IMR-90 (cell line): ENCODE results near the gene HIF1AN. TPM values are rescaled to one million over a fixed set of nuclear protein-coding genes. Genes with fewer than 3 reads are reported as not detected.

Source experiments
- ATAC-seq: fragments of 200-7000 bp; cut with Tn5 transposase; 2 replicates; pipeline ENCODE4 v1.9.1; 2020; ENCODE audit warnings: low read depth, mild to moderate bottlenecking, moderate library complexity
- BruUV-seq: library from RNA; stranded (reverse); fragments of 400-500 nt; replicated peaks from 2 replicates; lab custom pipeline; 2021; lab: Mats Ljungman, UMichigan
- CTCF ChIA-PET: fragments of 300-600 bp; formaldehyde crosslinking; extraction: SDS; loops from one replicate; lab custom pipeline; 2021; ENCODE audit warnings: antibody characterized with exemption; lab: Yijun Ruan, JAX
- POLR2A ChIA-PET: fragments of 300-600 bp; sonication (Branson Sonifier 250); formaldehyde crosslinking; loops from one replicate; lab custom pipeline; 2022; ENCODE audit warnings: antibody characterized with exemption; ENCODE audit not compliant: unreplicated experiment; lab: Charles Lee
- DNase-seq: peaks from one replicate; pipeline ENCODE4 v3.0.0; 2013
- H2AFZ ChIP-seq: replicated peaks from 2 replicates; pipeline ENCODE3; 2013; ENCODE audit warnings: low read length, mild to moderate bottlenecking; ENCODE audit not compliant: poor library complexity
- H2AK5ac ChIP-seq: 2 replicates; pipeline ENCODE4 v1.6.1; 2013; ENCODE audit warnings: low read depth, low read length, inconsistent platforms
- H2AK9ac ChIP-seq: replicated peaks from 2 replicates; pipeline ENCODE3; 2013; ENCODE audit warnings: mild to moderate bottlenecking, low read depth, low read length, moderate library complexity; ENCODE audit not compliant: poor library complexity
- H2BK120ac ChIP-seq: 2 replicates; pipeline ENCODE4 v1.6.1; 2013; ENCODE audit warnings: low read depth, low read length, inconsistent platforms
- H2BK15ac ChIP-seq: 3 replicates; pipeline ENCODE4 v1.6.1; 2013; ENCODE audit warnings: low read depth, low read length, inconsistent platforms
- H2BK20ac ChIP-seq: 2 replicates; pipeline ENCODE4 v1.6.1; 2013; ENCODE audit warnings: low read depth, mild to moderate bottlenecking, inconsistent platforms, low read length, moderate library complexity
- H2BK5ac ChIP-seq: 2 replicates; pipeline ENCODE4 v1.6.1; 2013; ENCODE audit warnings: mild to moderate bottlenecking, low read depth, low read length, inconsistent platforms; ENCODE audit not compliant: poor library complexity, severe bottlenecking
- H3K14ac ChIP-seq: replicated peaks from 2 replicates; pipeline ENCODE4 v1.6.1; 2013; ENCODE audit warnings: low read depth, low read length, inconsistent platforms
- H3K18ac ChIP-seq: 2 replicates; pipeline ENCODE4 v1.6.1; 2013; ENCODE audit warnings: low read depth, low read length, control low read depth
- H3K23ac ChIP-seq: 2 replicates; pipeline ENCODE4 v1.6.1; 2013; ENCODE audit warnings: low read depth, low read length, inconsistent platforms
- H3K27ac ChIP-seq: 2 replicates; pipeline ENCODE4 v1.5.1; 2013; ENCODE audit warnings: mild to moderate bottlenecking, control low read depth, low read length; ENCODE audit not compliant: insufficient read depth
- H3K27me3 ChIP-seq: 2 replicates; pipeline ENCODE4 v1.6.1; 2013; ENCODE audit warnings: low read length; ENCODE audit not compliant: control insufficient read depth, insufficient read depth
- H3K36me3 ChIP-seq: 2 replicates; pipeline ENCODE4 v1.6.1; 2013; ENCODE audit warnings: low read length, mixed read lengths; ENCODE audit not compliant: control insufficient read depth, insufficient read depth
- H3K4ac ChIP-seq: 2 replicates; pipeline ENCODE4 v1.6.1; 2013; ENCODE audit warnings: low read depth, low read length, inconsistent platforms
- H3K4me1 ChIP-seq: 2 replicates; pipeline ENCODE4 v1.6.1; 2013; ENCODE audit warnings: low read length, mixed read lengths; ENCODE audit not compliant: control insufficient read depth, insufficient read depth
- H3K4me2 ChIP-seq: 2 replicates; pipeline ENCODE4 v1.6.1; 2013; ENCODE audit warnings: low read depth, mild to moderate bottlenecking, control low read depth, low read length, moderate library complexity
- H3K4me3 ChIP-seq: 2 replicates; pipeline ENCODE4 v1.5.1; 2013; ENCODE audit warnings: low read depth, mild to moderate bottlenecking, control low read depth, low read length, moderate library complexity; ENCODE audit not compliant: insufficient read depth
- H3K56ac ChIP-seq: 2 replicates; pipeline ENCODE4 v1.6.1; 2013; ENCODE audit warnings: low read length, inconsistent platforms; ENCODE audit not compliant: insufficient read depth; ENCODE audit errors: extremely low read depth
- H3K79me1 ChIP-seq, 2 experiments: 2 replicates each; pipeline ENCODE4 v1.6.1; 2013; ENCODE audit warnings: low read length in 2 of 2, inconsistent platforms in 1 of 2, low read depth in 1 of 2
- H3K9ac ChIP-seq: 2 replicates; pipeline ENCODE4 v1.6.1; 2013; ENCODE audit warnings: low read depth, low read length, control low read depth
- H3K9me1 ChIP-seq: 2 replicates; pipeline ENCODE4 v1.6.1; 2013; ENCODE audit warnings: low read length, inconsistent platforms; ENCODE audit not compliant: insufficient read depth
- H3K9me3 ChIP-seq: 2 replicates; pipeline ENCODE4 v1.6.1; 2013; ENCODE audit warnings: low read length; ENCODE audit not compliant: control insufficient read depth, insufficient read depth
- H4K20me1 ChIP-seq: 2 replicates; pipeline ENCODE4 v1.6.1; 2013; ENCODE audit warnings: low read length, inconsistent platforms; ENCODE audit not compliant: insufficient read depth
- H4K5ac ChIP-seq: 2 replicates; pipeline ENCODE4 v1.6.1; 2013; ENCODE audit warnings: mild to moderate bottlenecking, low read depth, low read length, control low read depth
- H4K8ac ChIP-seq, 2 experiments: 2 replicates each; pipeline ENCODE4 v1.6.1; 2013; ENCODE audit warnings: low read depth in 2 of 2, low read length in 2 of 2, control low read depth in 1 of 2, inconsistent platforms in 1 of 2
- H4K91ac ChIP-seq: 2 replicates; pipeline ENCODE4 v1.6.1; 2013; ENCODE audit warnings: low read depth, low read length, inconsistent platforms; ENCODE audit not compliant: insufficient read depth
- CEBPB ChIP-seq: IDR thresholded peaks from 2 replicates; pipeline ENCODE4 v1.6.1; 2012; ENCODE audit warnings: low read depth, low read length, improper control_type of control experiment
- CHD1 ChIP-seq: IDR thresholded peaks from 2 replicates; pipeline ENCODE4 v1.6.1; 2012; ENCODE audit warnings: low read depth, low read length, improper control_type of control experiment
- MAFK ChIP-seq: IDR thresholded peaks from 2 replicates; pipeline ENCODE4 v1.6.1; 2012; ENCODE audit warnings: low read depth, low read length, improper control_type of control experiment
- MXI1 ChIP-seq: IDR thresholded peaks from 2 replicates; pipeline ENCODE4 v1.6.1; 2012; ENCODE audit warnings: low read depth, mild to moderate bottlenecking, low read length, moderate library complexity, borderline replicate concordance
- NFE2L2 ChIP-seq: fragments of 150-350 bp; IDR thresholded peaks from 2 replicates; pipeline ENCODE4 v1.6.1; 2016; ENCODE audit warnings: low read depth, mild to moderate bottlenecking, low read length
- RAD21 ChIP-seq: IDR thresholded peaks from 2 replicates; pipeline ENCODE4 v1.6.1; 2012; ENCODE audit warnings: low read length, improper control_type of control experiment
- WGBS, 2 experiments: methylation state at CpG; one replicate each; pipeline versions ENCODE4 v1.1.5 to v1.1.7; 2013; ENCODE audit warnings: missing lambda C conversion rate in 2 of 2; ENCODE audit not compliant: insufficient read length in 1 of 2; ENCODE audit errors: extremely low coverage in 2 of 2; 5-methylcytosine and 5-hydroxymethylcytosine counted together
- dilution Hi-C: fragments of 300-500 bp; cut with HindIII; formaldehyde crosslinking; loops from one replicate; pipeline ENCODE4 v1.14.3; 2018; ENCODE audit warnings: low sequenced_read_pairs; ENCODE audit not compliant: unreplicated experiment
- in situ Hi-C: fragments of 300-500 bp; cut with MboI; formaldehyde crosslinking; loops from 3 replicates; pipeline ENCODE4 v1.14.3; 2019; ENCODE audit warnings: low sequenced_read_pairs, inconsistent platforms, mixed read lengths
- intact Hi-C: fragments of 100-400 bp; cut with micrococcal nuclease; formaldehyde crosslinking; loops from 2 replicates; pipeline ENCODE4 v1.10.0; 2022
- polyA plus RNA-seq, 3 experiments: library from polyadenylated mRNA; depleted of rRNA; stranded (reverse); fragments of >200 nt; gene quantifications; 2 replicates each; pipeline ENCODE4 v1.2.3, GENCODE V29; 2012; ENCODE audit warnings: low replicate concordance in 1 of 3
- total RNA-seq: library from RNA; depleted of rRNA; stranded (reverse); fragments of >200 nt; gene quantifications from 2 replicates; pipeline ENCODE4 v1.2.3, GENCODE V29; 2012
- TF ChIP-seq, protein P1 (sequence below): fragments of 150-350 bp; IDR thresholded peaks from 2 replicates; pipeline ENCODE4 v1.6.1; 2017; ENCODE audit warnings: mild to moderate bottlenecking, antibody characterized with exemption, low read length, low read depth
- TF ChIP-seq, protein P2 (sequence below): fragments of 150-350 bp; IDR thresholded peaks from 2 replicates; pipeline ENCODE4 v1.6.1; 2016; ENCODE audit warnings: low read depth, mild to moderate bottlenecking, low read length, moderate library complexity, borderline replicate concordance

The HIF1AN gene
- total and polyA plus RNA-seq, 2 of the 4 experiments (the other 2 are of a cell fraction) = 10.2 to 10.3 TPM

DNA sequence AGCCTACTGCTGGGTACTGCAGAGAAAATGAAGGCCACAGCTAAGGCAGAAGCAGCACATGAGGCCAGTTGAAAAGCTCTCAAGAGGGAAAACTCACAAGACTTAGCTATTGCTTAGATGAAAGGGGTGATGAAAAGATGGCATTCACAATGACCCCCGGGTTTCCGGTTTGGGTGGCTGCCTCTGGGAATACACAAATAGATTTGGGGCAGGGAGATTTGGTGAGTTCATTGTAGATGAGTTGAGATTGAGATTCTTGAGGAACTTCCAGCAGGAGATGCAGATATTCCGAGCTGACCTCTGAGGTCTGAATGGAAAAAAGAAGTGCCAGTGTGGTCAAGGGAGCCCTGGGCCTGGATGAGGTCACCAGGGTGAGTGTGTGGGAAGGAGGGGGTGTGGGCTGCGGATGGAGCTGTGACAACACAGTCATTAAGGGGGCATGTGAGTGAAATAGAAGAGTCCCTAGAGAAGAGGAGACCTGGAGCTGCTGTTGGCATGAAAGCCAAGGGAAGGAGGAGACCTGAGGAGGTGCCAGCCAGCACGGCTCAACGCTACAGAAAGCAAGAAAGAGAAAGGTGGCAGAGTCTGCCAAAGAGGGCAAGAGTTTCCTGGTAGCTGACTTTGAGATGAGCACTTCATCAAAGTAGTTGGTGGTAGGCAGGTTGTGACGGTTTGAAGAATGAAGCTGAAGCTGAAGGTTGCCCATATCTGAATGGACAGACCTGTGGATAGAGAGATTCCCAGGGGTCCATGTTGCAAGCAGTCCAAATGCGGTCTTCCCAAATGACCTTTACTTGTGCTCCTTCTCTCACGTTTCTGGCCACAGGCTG, 43.7 kb downstream of the HIF1AN start:
- no peaks in the 10 kb centered on the region for H4K20me1 ChIP-seq
- H2BK20ac ChIP-seq = no peak overlapping the region
- no peaks in the 10 kb centered on the region for H3K9me1 ChIP-seq
- H3K9ac ChIP-seq = no peak overlapping the region
- DNase-seq (no peak), ATAC-seq (no peak)
- no peaks in the 10 kb centered on the region for H3K4me1 ChIP-seq
- H2BK5ac ChIP-seq = no peak overlapping the region
- dilution Hi-C loops = no loop called here
- no peak for TF ChIP-seq MAFK
- TF ChIP-seq, protein P1, sequence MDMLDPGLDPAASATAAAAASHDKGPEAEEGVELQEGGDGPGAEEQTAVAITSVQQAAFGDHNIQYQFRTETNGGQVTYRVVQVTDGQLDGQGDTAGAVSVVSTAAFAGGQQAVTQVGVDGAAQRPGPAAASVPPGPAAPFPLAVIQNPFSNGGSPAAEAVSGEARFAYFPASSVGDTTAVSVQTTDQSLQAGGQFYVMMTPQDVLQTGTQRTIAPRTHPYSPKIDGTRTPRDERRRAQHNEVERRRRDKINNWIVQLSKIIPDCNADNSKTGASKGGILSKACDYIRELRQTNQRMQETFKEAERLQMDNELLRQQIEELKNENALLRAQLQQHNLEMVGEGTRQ = no peak
- TF ChIP-seq RAD21 = no peak
- TF ChIP-seq CEBPB = no peak
- no peak for TF ChIP-seq NFE2L2
- no peak for TF ChIP-seq CHD1
- TF ChIP-seq, protein P2, sequence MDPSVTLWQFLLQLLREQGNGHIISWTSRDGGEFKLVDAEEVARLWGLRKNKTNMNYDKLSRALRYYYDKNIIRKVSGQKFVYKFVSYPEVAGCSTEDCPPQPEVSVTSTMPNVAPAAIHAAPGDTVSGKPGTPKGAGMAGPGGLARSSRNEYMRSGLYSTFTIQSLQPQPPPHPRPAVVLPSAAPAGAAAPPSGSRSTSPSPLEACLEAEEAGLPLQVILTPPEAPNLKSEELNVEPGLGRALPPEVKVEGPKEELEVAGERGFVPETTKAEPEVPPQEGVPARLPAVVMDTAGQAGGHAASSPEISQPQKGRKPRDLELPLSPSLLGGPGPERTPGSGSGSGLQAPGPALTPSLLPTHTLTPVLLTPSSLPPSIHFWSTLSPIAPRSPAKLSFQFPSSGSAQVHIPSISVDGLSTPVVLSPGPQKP = no peak
- TF ChIP-seq MXI1 = no peak
- no peak overlapping the region for H2BK120ac ChIP-seq
- ChIA-PET POLR2A (no interaction called here), CTCF (no interaction called here)
- H3K79me1 ChIP-seq = no peaks in the 10 kb centered on the region
- BruUV-seq = no TSS peak
- H3K4ac ChIP-seq = no peak overlapping the region
- no peak overlapping the region for H4K5ac ChIP-seq
- in situ Hi-C loops = no loop called here
- no peaks in the 10 kb centered on the region for H3K9me3 ChIP-seq
- no peak overlapping the region for H4K8ac ChIP-seq
- no peak overlapping the region for H3K4me3 ChIP-seq
- no peak overlapping the region for H3K56ac ChIP-seq
- H3K14ac ChIP-seq = no peak overlapping the region
- no peak overlapping the region for H3K27ac ChIP-seq
- no peak overlapping the region for H2AFZ ChIP-seq
- 47% methylated on average over 4 of the region's 9 CpGs; no CpG with 5 or more reads in 1 of the 2 experiments for WGBS, 2 experiments
- H4K91ac ChIP-seq = no peak overlapping the region
- H3K4me2 ChIP-seq = no peak overlapping the region
- H2BK15ac ChIP-seq = no peak overlapping the region
- peaks cover 33% of the 10 kb centered on the region for H3K27me3 ChIP-seq
- no peak overlapping the region for H3K18ac ChIP-seq
- H2AK5ac ChIP-seq = no peak overlapping the region
- H3K36me3 ChIP-seq = no peaks in the 10 kb centered on the region
- intact Hi-C loops = no loop called here
- H3K23ac ChIP-seq = no peak overlapping the region
- H2AK9ac ChIP-seq = no peak overlapping the region
